Gastroesophageal sphincter (tissue), 4 donors: ENCODE data around the gene GAL3ST1. TPM values are rescaled to one million over a fixed set of nuclear protein-coding genes. Genes with fewer than 3 reads are reported as not detected.

Source experiments
- ATAC-seq: fragments of 150-250 bp; one replicate; pipeline ENCODE4 v1.9.1; 2016; ENCODE audit warnings: mild to moderate bottlenecking, moderate library complexity
- H3K27ac ChIP-seq, 4 donors: fragments of 200-600 bp; sonication (generic) in 3 of 4; 1 replicate in 3 of 4; 2 replicates in 1 of 4; pipeline ENCODE4 v1.5.1; 2016 to 2019
- H3K27me3 ChIP-seq: fragments of 200-600 bp; sonication (generic); one replicate; pipeline ENCODE4 v1.5.1; 2019
- H3K36me3 ChIP-seq, 2 donors: fragments of 200-600 bp; sonication (generic); one replicate each; pipeline ENCODE4 v1.5.1; 2019; ENCODE audit warnings: control low read depth in 1 of 2
- H3K4me1 ChIP-seq, 3 donors: fragments of 200-600 bp; sonication (generic); 1 replicate in 2 of 3; 2 replicates in 1 of 3; pipeline ENCODE4 v1.5.1; 2016 to 2019; ENCODE audit warnings: control low read depth in 2 of 3
- H3K4me3 ChIP-seq, 2 donors: fragments of 200-600 bp; sonication (generic); one replicate each; pipeline ENCODE4 v1.5.1; 2019; ENCODE audit warnings: mild to moderate bottlenecking in 1 of 2, moderate library complexity in 1 of 2
- H3K9me3 ChIP-seq, 3 donors: fragments of 200-600 bp; sonication (generic); one replicate each; pipeline ENCODE4 v1.5.1; 2017 to 2019; ENCODE audit warnings: control low read depth in 2 of 3
- CTCF ChIP-seq, 4 experiments: fragments of 200-600 bp in 2 of 4; fragments of 450-650 bp in 2 of 4; sonication (generic) in 1 of 4; IDR thresholded peaks; one replicate each; pipeline ENCODE4 v1.5.1; 2017 to 2019; ENCODE audit warnings: antibody characterized with exemption in 4 of 4, mild to moderate bottlenecking in 2 of 4, moderate library complexity in 2 of 4
- EP300 ChIP-seq: sonication (generic); formaldehyde crosslinking; IDR thresholded peaks from one replicate; pipeline ENCODE4 v1.6.1; 2017; ENCODE audit warnings: antibody characterized with exemption, mild to moderate bottlenecking
- POLR2A ChIP-seq, 2 donors: fragments of 450-650 bp; IDR thresholded peaks; one replicate each; pipeline ENCODE4 v1.6.1; 2017; ENCODE audit warnings: antibody characterized with exemption in 2 of 2, mild to moderate bottlenecking in 2 of 2, moderate library complexity in 1 of 2
- POLR2AphosphoS5 ChIP-seq: sonication (generic); formaldehyde crosslinking; IDR thresholded peaks from one replicate; pipeline ENCODE4 v1.6.1; 2017; ENCODE audit warnings: antibody characterized with exemption
- WGBS, 2 donors: methylation state at CpG; one replicate each; pipeline ENCODE4 v1.1.5; 2018; ENCODE audit warnings: low coverage in 1 of 2; 5-methylcytosine and 5-hydroxymethylcytosine counted together
- total RNA-seq, 4 donors: library from RNA; depleted of rRNA; stranded (reverse); fragments of >200 nt; gene quantifications; one replicate each; pipeline ENCODE4 v1.1.0, GENCODE V29; 2016

The GAL3ST1 gene
- total RNA-seq, 4 donors from 2014 or later = 0.54 to 3.0 (median 3.0) TPM

DNA sequence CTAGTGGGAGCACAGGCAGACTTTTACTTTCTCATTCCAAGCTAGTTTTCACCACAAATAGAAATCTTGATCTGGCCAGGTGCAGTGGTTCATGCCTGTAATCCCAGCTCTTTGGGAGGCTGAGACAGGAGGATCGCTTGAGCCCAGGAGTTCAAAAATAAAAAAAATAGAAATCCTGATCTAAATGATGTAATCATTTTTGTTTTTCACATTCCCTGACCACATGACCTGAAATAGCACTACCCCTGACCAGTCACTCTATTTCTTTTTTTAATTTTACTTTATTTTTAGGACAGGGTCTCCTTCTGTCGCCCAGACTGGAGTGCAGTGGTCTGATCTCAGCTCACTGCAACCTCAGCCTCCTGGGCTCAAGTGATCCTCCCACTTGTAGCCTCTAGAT, 30.3 kb upstream of the GAL3ST1 start:
- H3K27ac ChIP-seq = no peak overlapping the region
- no peak for ATAC-seq
- TF ChIP-seq POLR2A (IDR thresholded peaks at IDR 0.05) = no peak
- TF ChIP-seq POLR2AphosphoS5 = no peak
- no peak for TF ChIP-seq EP300
- no peak for TF ChIP-seq CTCF (IDR thresholded peaks at IDR 0.05)
- H3K4me1 ChIP-seq = peaks cover 0 to 46% (median 28%) of the 10 kb centered on the region in 3 donors
- no peaks in the 10 kb centered on the region for H3K27me3 ChIP-seq
- 71 to 89% methylated on average over 2 of the region's 2 CpGs for WGBS, 2 donors
- H3K4me3 ChIP-seq = no peak overlapping the region
- H3K36me3 ChIP-seq = no peaks in the 10 kb centered on the region
- H3K9me3 ChIP-seq = no peaks in the 10 kb centered on the region

DNA sequence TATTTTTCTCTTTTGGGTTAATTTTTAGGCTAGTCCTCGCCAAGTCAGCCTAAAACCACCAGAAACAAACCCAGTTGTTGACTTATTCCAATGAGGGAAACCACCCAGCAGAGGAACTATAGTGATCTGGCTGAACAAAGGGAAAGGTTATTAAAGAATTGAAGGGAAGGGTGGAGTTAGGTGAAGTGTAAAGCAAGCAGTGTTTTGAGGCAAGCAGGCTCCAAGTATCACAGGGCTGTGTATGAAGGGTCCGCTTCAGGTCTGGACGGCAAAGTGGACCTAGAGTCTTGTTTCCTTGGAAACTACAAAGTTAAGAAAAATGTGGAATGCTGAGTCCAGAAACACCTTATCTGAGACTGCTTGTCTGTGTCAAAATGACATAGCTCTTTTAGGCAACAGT, 29.3 kb upstream of the GAL3ST1 start:
- 53 to 79% methylated on average over 3 of the region's 3 CpGs for WGBS, 2 donors

DNA sequence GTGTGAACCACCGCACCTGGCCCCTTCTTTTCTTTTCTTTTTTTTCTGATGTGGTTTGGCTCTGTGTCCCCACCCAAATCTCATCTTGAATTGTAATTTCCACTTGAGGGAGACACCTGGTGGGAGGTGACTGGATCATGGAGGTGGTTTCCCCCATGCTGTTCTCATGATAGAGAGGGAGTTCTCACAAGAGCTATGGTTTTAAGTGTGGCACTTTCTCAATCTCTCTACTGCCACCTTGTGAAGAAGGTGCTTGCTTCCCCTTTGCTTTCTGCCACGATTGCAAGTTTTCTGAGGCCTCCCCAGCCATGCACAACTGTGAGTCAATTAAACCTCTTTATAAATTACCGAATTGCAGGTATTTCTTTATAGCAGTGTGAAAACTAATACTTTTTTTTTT, 27.6 kb upstream of the GAL3ST1 start:
- peaks cover under 1% of the 10 kb centered on the region for H3K27me3 ChIP-seq
- H3K27ac ChIP-seq = no peak overlapping the region
- no peaks in the 10 kb centered on the region for H3K36me3 ChIP-seq
- TF ChIP-seq CTCF (IDR thresholded peaks at IDR 0.05) (no peak), POLR2AphosphoS5 (no peak), EP300 (no peak)
- 45 to 61% methylated on average over 2 to 3 of the region's 3 CpGs for WGBS, 2 donors
- no peak for ATAC-seq
- no peaks in the 10 kb centered on the region for H3K9me3 ChIP-seq
- peaks cover 0 to 20% (median 7%) of the 10 kb centered on the region in 3 donors for H3K4me1 ChIP-seq
- H3K4me3 ChIP-seq = no peak overlapping the region

More for the DNA sequence above, 29.3 kb upstream of the GAL3ST1 start:
- H3K4me1 ChIP-seq = peaks cover 0 to 37% (median 21%) of the 10 kb centered on the region in 3 donors
- H3K9me3 ChIP-seq = no peaks in the 10 kb centered on the region
- H3K27ac ChIP-seq = no peak overlapping the region
- ATAC-seq = no peak
- H3K36me3 ChIP-seq = no peaks in the 10 kb centered on the region
- no peak overlapping the region for H3K4me3 ChIP-seq
- no peak for TF ChIP-seq EP300
- no peak for TF ChIP-seq POLR2A (IDR thresholded peaks at IDR 0.05)
- TF ChIP-seq CTCF (IDR thresholded peaks at IDR 0.05) = no peak
- TF ChIP-seq POLR2AphosphoS5 = no peak
- H3K27me3 ChIP-seq = no peaks in the 10 kb centered on the region

- Histone ChIP-seq H3K27ac (no peak overlapping the region), H3K4me1 (peaks cover 0 to 15% (median 7%) of the 10 kb centered on the region in 3 donors), H3K36me3 (no peaks in the 10 kb centered on the region), H3K27me3 (peaks cover 6% of the 10 kb centered on the region), H3K4me3 (no peak overlapping the region), H3K9me3 (no peaks in the 10 kb centered on the region)
- 81 to 82% methylated on average over 4 to 5 of the region's 5 CpGs for WGBS, 2 donors
- no peak for ATAC-seq
- TF ChIP-seq EP300 (no peak), POLR2AphosphoS5 (no peak), CTCF (IDR thresholded peaks at IDR 0.05) (no peak), POLR2A (IDR thresholded peaks at IDR 0.05) (no peak)
These were observed 27.0 kb upstream of the GAL3ST1 start for GRCh38 chr22:30601464-30601863.

- H3K36me3 ChIP-seq = no peaks in the 10 kb centered on the region
- H3K9me3 ChIP-seq = no peaks in the 10 kb centered on the region
- peaks cover 0 to 10% (median 3%) of the 10 kb centered on the region in 3 donors for H3K4me1 ChIP-seq
- H3K27ac ChIP-seq = no peak overlapping the region
- H3K4me3 ChIP-seq = no peak overlapping the region
- 43 to 67% methylated on average over 2 to 3 of the region's 3 CpGs for WGBS, 2 donors
- H3K27me3 ChIP-seq = peaks cover 6% of the 10 kb centered on the region
- TF ChIP-seq POLR2A (IDR thresholded peaks at IDR 0.05) (no peak), CTCF (IDR thresholded peaks at IDR 0.05) (no peak), POLR2AphosphoS5 (no peak), EP300 (no peak)
- no peak for ATAC-seq
These were observed 26.5 kb upstream of the GAL3ST1 start for GRCh38 chr22:30600921-30601320.
